Ammon's horn (tissue), 1 donor: Measurements from ENCODE around the gene NARF.
A peak's percentile ranks its signal among the peaks of the same experiment; 100 is the strongest.

Experiments
- DNase-seq: peaks from one replicate; pipeline ENCODE4 v3.0.0-alpha.2; 2016; ENCODE audit warnings: low spot score

The NARF gene

GRCh38 chr17:82434216-82434565, 24.4 kb upstream of the NARF start:
- no peak for DNase-seq

GRCh38 chr17:82435103-82435502, 23.4 kb upstream of the NARF start:
- no peak for DNase-seq

- no peak for DNase-seq
These were observed 22.6 kb upstream of the NARF start for GRCh38 chr17:82435601-82436583.

- DNase-seq: no peak
These were observed 21.8 kb upstream of the NARF start for GRCh38 chr17:82436601-82437324.

- DNase-seq: no peak
These were observed 21.2 kb upstream of the NARF start for GRCh38 chr17:82437325-82437668.

- no peak for DNase-seq
These were observed 19.9 kb upstream of the NARF start for GRCh38 chr17:82438401-82439193.

- no peak for DNase-seq
These were observed 19.2 kb upstream of the NARF start for GRCh38 chr17:82439194-82439828.

GRCh38 chr17:82439829-82440365, 18.6 kb upstream of the NARF start:
- DNase-seq: no peak

- DNase-seq: no peak
These were observed 18.0 kb upstream of the NARF start for GRCh38 chr17:82440469-82440981.

- DNase-seq: no peak
These were observed 17.4 kb upstream of the NARF start for GRCh38 chr17:82440991-82441627.

- no peak for DNase-seq
These were observed 16.7 kb upstream of the NARF start for GRCh38 chr17:82441691-82442487.

GRCh38 chr17:82442643-82443464, 15.7 kb upstream of the NARF start:
- DNase-seq: no peak

- no peak for DNase-seq
These were observed 14.9 kb upstream of the NARF start for GRCh38 chr17:82443465-82444283.

GRCh38 chr17:82444284-82444893, 14.2 kb upstream of the NARF start:
- DNase-seq: no peak

GRCh38 chr17:82444941-82445521, 13.5 kb upstream of the NARF start:
- DNase-seq: peak; percentile 52

GRCh38 chr17:82445542-82445941, 13.0 kb upstream of the NARF start:
- no peak for DNase-seq

- DNase-seq: no peak
These were observed 12.4 kb upstream of the NARF start for GRCh38 chr17:82446124-82446523.

GRCh38 chr17:82446649-82447048, 11.9 kb upstream of the NARF start:
- DNase-seq: no peak
